Bronchial epithelial cell (primary cell): ENCODE data around the gene TWF1. TPM values are rescaled to one million over a fixed set of nuclear protein-coding genes. Genes with fewer than 3 reads are reported as not detected.

ENCODE experiments used
- DNase-seq: peaks from one replicate; pipeline ENCODE4 v3.0.0-alpha.2; 2010; ENCODE audit warnings: low read depth
- FAIRE-seq: peaks from 2 replicates; lab custom pipeline; 2011; peaks lifted over from hg19 to GRCh38; lab: Jason Lieb, UNC
- H3K27me3 ChIP-seq: 2 replicates; pipeline ENCODE4 v1.5.1; 2011; ENCODE audit warnings: low read length; ENCODE audit not compliant: control insufficient read depth, insufficient read depth
- H3K36me3 ChIP-seq: 2 replicates; pipeline ENCODE4 v1.5.1; 2011; ENCODE audit warnings: low read length; ENCODE audit not compliant: control insufficient read depth, insufficient read depth
- H3K4me3 ChIP-seq: 2 replicates; pipeline ENCODE4 v1.5.1; 2011; ENCODE audit warnings: mild to moderate bottlenecking, low read depth, low read length, control low read depth
- total RNA-seq: library from RNA; depleted of rRNA; stranded (reverse); fragments of >200 nt; gene quantifications from 2 replicates; pipeline ENCODE4 v1.2.1, GENCODE V29; 2014
- TF ChIP-seq, protein P1 (sequence below): IDR thresholded peaks from 2 replicates; pipeline ENCODE4 v1.5.1; 2011; ENCODE audit warnings: mild to moderate bottlenecking, moderate library complexity, low read length, control low read depth, inconsistent platforms; ENCODE audit not compliant: insufficient read depth, severe bottlenecking

TWF1 gene
- total RNA-seq, 1 donor from 2014 or later: 146 TPM

- Histone ChIP-seq H3K27me3 (no peaks in the 10 kb centered on the region), H3K4me3 (no peak overlapping the region), H3K36me3 (no peaks in the 10 kb centered on the region)
- no peak for DNase-seq
- TF ChIP-seq, protein P1, sequence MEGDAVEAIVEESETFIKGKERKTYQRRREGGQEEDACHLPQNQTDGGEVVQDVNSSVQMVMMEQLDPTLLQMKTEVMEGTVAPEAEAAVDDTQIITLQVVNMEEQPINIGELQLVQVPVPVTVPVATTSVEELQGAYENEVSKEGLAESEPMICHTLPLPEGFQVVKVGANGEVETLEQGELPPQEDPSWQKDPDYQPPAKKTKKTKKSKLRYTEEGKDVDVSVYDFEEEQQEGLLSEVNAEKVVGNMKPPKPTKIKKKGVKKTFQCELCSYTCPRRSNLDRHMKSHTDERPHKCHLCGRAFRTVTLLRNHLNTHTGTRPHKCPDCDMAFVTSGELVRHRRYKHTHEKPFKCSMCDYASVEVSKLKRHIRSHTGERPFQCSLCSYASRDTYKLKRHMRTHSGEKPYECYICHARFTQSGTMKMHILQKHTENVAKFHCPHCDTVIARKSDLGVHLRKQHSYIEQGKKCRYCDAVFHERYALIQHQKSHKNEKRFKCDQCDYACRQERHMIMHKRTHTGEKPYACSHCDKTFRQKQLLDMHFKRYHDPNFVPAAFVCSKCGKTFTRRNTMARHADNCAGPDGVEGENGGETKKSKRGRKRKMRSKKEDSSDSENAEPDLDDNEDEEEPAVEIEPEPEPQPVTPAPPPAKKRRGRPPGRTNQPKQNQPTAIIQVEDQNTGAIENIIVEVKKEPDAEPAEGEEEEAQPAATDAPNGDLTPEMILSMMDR: no peak
- FAIRE-seq: no peak
Observed at GRCh38 chr12:43744826-43745225, 61.3 kb downstream of the TWF1 start.

Other genes starting within 250 kb of the TWF1 start
- gene PUS7L, start 47.5 kb downstream of the TWF1 start, total RNA-seq: 9.7 and 12.6 TPM in 2 replicates
- gene IRAK4, start 47.4 kb downstream of the TWF1 start, total RNA-seq: 10.6 and 11.1 TPM in 2 replicates
- gene TMEM117, start 29.8 kb upstream of the TWF1 start, total RNA-seq: 5.1 and 6.6 TPM in 2 replicates